GM21619 (cell line): ENCODE measurements around the gene CFDP1.

Experiments
- ATAC-seq: cut with Tn5 transposase; IDR thresholded peaks from one replicate; pipeline ENCODE4 v1.9.1; 2021; ENCODE audit not compliant: unreplicated experiment

Gene CFDP1

GRCh38 chr16:75323933-75324332 is 109.4 kb downstream of the CFDP1 start:
- no peak for ATAC-seq

GRCh38 chr16:75323198-75323597 is 110.1 kb downstream of the CFDP1 start:
- no peak for ATAC-seq

GRCh38 chr16:75322740-75323139 is 110.6 kb downstream of the CFDP1 start:
- ATAC-seq: no peak

- peak; percentile 32 for ATAC-seq
Measured at GRCh38 chr16:75320435-75320834, 112.9 kb downstream of the CFDP1 start.

GRCh38 chr16:75319513-75320411 is 113.5 kb downstream of the CFDP1 start:
- ATAC-seq: peak; percentile 73

- ATAC-seq: no peak
Measured at GRCh38 chr16:75318737-75319136, 114.6 kb downstream of the CFDP1 start.

GRCh38 chr16:75317532-75317931 is 115.8 kb downstream of the CFDP1 start:
- no peak for ATAC-seq

- no peak for ATAC-seq
Measured at GRCh38 chr16:75317101-75317522, 116.2 kb downstream of the CFDP1 start.

GRCh38 chr16:75315539-75316306 is 117.6 kb downstream of the CFDP1 start:
- ATAC-seq: no peak

GRCh38 chr16:75312875-75313274 is 120.4 kb downstream of the CFDP1 start:
- ATAC-seq: no peak

- ATAC-seq: no peak
Measured at GRCh38 chr16:75311383-75311938, 121.8 kb downstream of the CFDP1 start.

- no peak for ATAC-seq
Measured at GRCh38 chr16:75310541-75310940, 122.8 kb downstream of the CFDP1 start.

- no peak for ATAC-seq
Measured at GRCh38 chr16:75309899-75310430, 123.3 kb downstream of the CFDP1 start.

- no peak for ATAC-seq
Measured at GRCh38 chr16:75309156-75309555, 124.1 kb downstream of the CFDP1 start.

- no peak for ATAC-seq
Measured at GRCh38 chr16:75308011-75308410, 125.3 kb downstream of the CFDP1 start.

GRCh38 chr16:75307506-75307905 is 125.8 kb downstream of the CFDP1 start:
- no peak for ATAC-seq

- ATAC-seq: no peak
Measured at GRCh38 chr16:75306099-75306762, 127.1 kb downstream of the CFDP1 start.

- ATAC-seq: peak; percentile 88
Measured at GRCh38 chr16:75305364-75306098, 127.8 kb downstream of the CFDP1 start.

GRCh38 chr16:75304521-75305363 is 128.6 kb downstream of the CFDP1 start:
- ATAC-seq: no peak
